WTC11 (cell line): Measurements from ENCODE around the gene ARHGAP10. TPM values are rescaled to one million over a fixed set of nuclear protein-coding genes. Genes with fewer than 3 reads are reported as not detected.

ENCODE experiments used
- ATAC-seq: fragments of 200-7000 bp; cut with Tn5 transposase; 2 replicates; pipeline ENCODE4 v1.10.0; 2021; ENCODE audit warnings: mild to moderate bottlenecking, moderate library complexity
- CTCF ChIA-PET: fragments of 300-600 bp; sonication (Branson Sonifier 250); formaldehyde crosslinking; loops from one replicate; lab custom pipeline; 2021; ENCODE audit warnings: antibody characterized with exemption; lab: Charles Lee
- POLR2A ChIA-PET: fragments of 350-600 bp; sonication (Branson Sonifier 250); formaldehyde crosslinking; loops from one replicate; lab custom pipeline; 2021; ENCODE audit warnings: antibody characterized with exemption; lab: Charles Lee
- DNase-seq: peaks from one replicate; pipeline ENCODE4 v3.0.0; 2021; ENCODE audit warnings: low spot score
- H3K27ac Mint-ChIP-seq: 2 replicates; pipeline ENCODE4 v1.8.0; 2021; ENCODE audit warnings: mixed read lengths
- H3K27me3 Mint-ChIP-seq: 2 replicates; pipeline ENCODE4 v1.8.0; 2021; ENCODE audit warnings: low read depth, mild to moderate bottlenecking, moderate library complexity, mixed read lengths
- H3K36me3 Mint-ChIP-seq: 2 replicates; pipeline ENCODE4 v1.8.0; 2021; ENCODE audit warnings: mixed read lengths
- H3K4me1 Mint-ChIP-seq: 2 replicates; pipeline ENCODE4 v1.8.0; 2022; ENCODE audit warnings: mixed read lengths
- H3K4me3 Mint-ChIP-seq: 2 replicates; pipeline ENCODE4 v1.8.0; 2021; ENCODE audit warnings: mild to moderate bottlenecking, moderate library complexity, mixed read lengths
- H3K9me3 Mint-ChIP-seq: 2 replicates; pipeline ENCODE4 v1.8.0; 2021; ENCODE audit warnings: mixed read lengths
- AR ChIP-seq: fragments of 250-450 bp; sonication (Bioruptor Pico); IDR thresholded peaks from 2 replicates; pipeline ENCODE4 v1.9.0; 2021; ENCODE audit warnings: mild to moderate bottlenecking
- ATF2 ChIP-seq: sonication (generic); formaldehyde crosslinking; IDR thresholded peaks from 2 replicates; pipeline ENCODE4 v1.8.1; 2022; ENCODE audit warnings: low read depth, missing genetic modification reagents, borderline replicate concordance
- ATF3 ChIP-seq: sonication (generic); formaldehyde crosslinking; conservative IDR thresholded peaks from 2 replicates; pipeline ENCODE4 v1.8.1; 2022; ENCODE audit warnings: mild to moderate bottlenecking, missing genetic modification reagents
- CTCF ChIP-seq: fragments of 200-600 bp; IDR thresholded peaks from 2 replicates; pipeline ENCODE4 v1.8.0; 2022; ENCODE audit warnings: antibody characterized with exemption
- GRHL2 ChIP-seq: fragments of 250-450 bp; sonication (Bioruptor Pico); IDR thresholded peaks from 2 replicates; pipeline ENCODE4 v1.8.0; 2022; ENCODE audit warnings: mild to moderate bottlenecking, moderate library complexity; ENCODE audit not compliant: insufficient replicate concordance, severe bottlenecking
- MAX ChIP-seq: sonication (generic); formaldehyde crosslinking; IDR thresholded peaks from 2 replicates; pipeline ENCODE4 v1.8.0; 2022; ENCODE audit warnings: mild to moderate bottlenecking, missing genetic modification reagents
- MXD4 ChIP-seq: fragments of 250-450 bp; sonication (Bioruptor Pico); IDR thresholded peaks from 2 replicates; pipeline ENCODE4 v1.8.0; 2021; ENCODE audit warnings: mild to moderate bottlenecking, moderate library complexity, borderline replicate concordance
- NFE2L1 ChIP-seq: sonication (generic); formaldehyde crosslinking; IDR thresholded peaks from 2 replicates; pipeline ENCODE4 v1.8.1; 2023; ENCODE audit warnings: missing genetic modification reagents
- ZNF219 ChIP-seq: sonication (generic); formaldehyde crosslinking; IDR thresholded peaks from 2 replicates; pipeline ENCODE4 v1.8.0; 2023; ENCODE audit warnings: missing genetic modification reagents, mild to moderate bottlenecking, borderline replicate concordance
- ZNF532 ChIP-seq: fragments of 250-450 bp; sonication (Bioruptor Pico); IDR thresholded peaks from 2 replicates; pipeline ENCODE4 v1.9.0; 2021; ENCODE audit warnings: mild to moderate bottlenecking, borderline replicate concordance
- total RNA-seq: library from RNA; stranded (reverse); gene quantifications from 3 replicates; pipeline ENCODE4 v1.2.3, GENCODE V29; 2021

ARHGAP10 gene
- total RNA-seq, 1 experiment from 2014 or later, result 9.6 TPM

GRCh38 chr4:147981305-147981704 lies 249.4 kb downstream of the ARHGAP10 start:
- no peak for DNase-seq

More at GRCh38 chr4:147981305-147981704, 249.4 kb downstream of the ARHGAP10 start:
- ChIA-PET CTCF (no interaction called here), POLR2A (no interaction called here)
- Mint-ChIP-seq H3K9me3 (peaks cover 14% of the 10 kb centered on the region), H3K36me3 (0 out of 2 replicates have a peak, but pooled peaks cover 7% of the 10 kb centered on the region), H3K4me1 (peaks cover 19% of the 10 kb centered on the region), H3K27ac (no peak overlapping the region), H3K4me3 (no peak overlapping the region), H3K27me3 (no peaks in the 10 kb centered on the region)
- TF ChIP-seq ZNF219 (CRISPR knock-in tag) (no peak), MAX (CRISPR knock-in tag) (no peak), ATF2 (CRISPR knock-in tag) (no peak), NFE2L1 (CRISPR knock-in tag) (no peak), GRHL2 (CRISPR knock-in tag) (no peak), ZNF532 (no peak), AR (no peak), MXD4 (CRISPR knock-in tag) (no peak), ATF3 (CRISPR knock-in tag) (no peak), CTCF (no peak)
- no peak for ATAC-seq
